K562 (cell line): ENCODE results near the gene NCBP2. TPM values are rescaled to one million over a fixed set of nuclear protein-coding genes. Genes with fewer than 3 reads are reported as not detected.

Experiments used
- CHD7 ChIP-seq: fragments of 200-600 bp; sonication (generic); IDR thresholded peaks from one replicate; pipeline ENCODE4 v1.6.1; 2012; ENCODE audit warnings: mild to moderate bottlenecking, low read depth, low read length, inconsistent platforms
- CTBP1 ChIP-seq: fragments of 450-650 bp; IDR thresholded peaks from 2 replicates; pipeline ENCODE4 v1.6.1; 2016; ENCODE audit warnings: borderline replicate concordance
- HINFP ChIP-seq: fragments of 450-650 bp; conservative IDR thresholded peaks from 2 replicates; pipeline ENCODE4 v1.6.1; 2016; ENCODE audit warnings: missing genetic modification characterization, low read depth, mild to moderate bottlenecking, control low read depth, missing compliant biosample characterization
- SAP30 ChIP-seq: fragments of 200-600 bp; sonication (generic); IDR thresholded peaks from 2 replicates; pipeline ENCODE4 v1.6.1; 2012; ENCODE audit warnings: borderline replicate concordance, low read depth, mild to moderate bottlenecking, moderate library complexity, low read length, control low read depth, inconsistent platforms; ENCODE audit not compliant: insufficient read depth, poor library complexity, severe bottlenecking
- STAT6 ChIP-seq: sonication (generic); formaldehyde crosslinking; IDR thresholded peaks from 2 replicates; pipeline ENCODE4 v1.8.1; 2023; ENCODE audit warnings: mild to moderate bottlenecking, missing genetic modification reagents
- ZKSCAN1 ChIP-seq: fragments of 150-350 bp; IDR thresholded peaks from 2 replicates; pipeline ENCODE4 v1.6.1; 2016; ENCODE audit warnings: low read depth, low read length
- polyA plus RNA-seq, 8 experiments: library from polyadenylated mRNA; depleted of rRNA in 4 of 8; stranded (reverse) in 5 of 8; unstranded in 3 of 8; fragments of >200 nt; fragmentation: Nextera tagmentation in 2 of 8; fragmentation: Illumina TruSeq in 1 of 8; extraction: Ambion mirVana in 2 of 8; extraction: Trizol in 1 of 8; gene quantifications; 2 replicates each; pipeline versions ENCODE4 v1.2.1 to v1.2.3, GENCODE V29; 2011 to 2014; ENCODE audit warnings: inconsistent platforms in 1 of 8, missing spikeins in 1 of 8
- total RNA-seq, 7 experiments: library from RNA; depleted of rRNA in 6 of 7; stranded (reverse); fragments of >200 nt in 6 of 7; fragmentation: Illumina TruSeq in 2 of 7; extraction: Trizol in 2 of 7; gene quantifications; 2 replicates each; pipeline versions ENCODE4 v1.2.1 to v1.2.3, GENCODE V29; 2011 to 2021; ENCODE audit warnings: low replicate concordance in 1 of 7

Gene NCBP2
- total and polyA plus RNA-seq, 9 of the 15 experiments (the other 6 are each of a cell fraction or from before 2014, with no cell fraction given): 56.4 to 102 (median 82.3) TPM

GRCh38 chr3:196974661-196975060 lies 32.3 kb upstream of the NCBP2 start (continued):
- TF ChIP-seq HINFP (tag) (no peak), CHD7 (no peak), CTBP1 (no peak), ZKSCAN1 (no peak), STAT6 (CRISPR knock-in tag) (no peak), SAP30 (no peak)
